Right ventricle myocardium superior (tissue), 1 donor: ENCODE data around the gene DDX6. TPM values are rescaled to one million over a fixed set of nuclear protein-coding genes. Genes with fewer than 3 reads are reported as not detected.
"Not testable (repeated sequence)": the region's sequence is repeated elsewhere in the genome, so short reads cannot be mapped to it uniquely, and the experiment has no call there.

Source experiments
- ATAC-seq: fragments of 200-7000 bp; cut with Tn5 transposase; one replicate; pipeline ENCODE4 v1.9.1; 2020; ENCODE audit warnings: mild to moderate bottlenecking; ENCODE audit not compliant: poor library complexity
- DNase-seq: peaks from one replicate; pipeline ENCODE4 v3.0.0-alpha.2; 2020
- intact Hi-C: fragments of 100-400 bp; cut with DNase I; formaldehyde crosslinking; loops from one replicate; pipeline ENCODE4 v1.11.2; 2022
- total RNA-seq: library from RNA; stranded (reverse); fragmentation: NEBNext Ultra II Directional; extraction: Animal tissue kit (Norgen Biotek cat#: 25700); gene quantifications from one replicate; pipeline ENCODE4 v1.2.1, GENCODE V29; 2021
- donor health status: DM: no; HTN: yes; CAD: no; lungs with severe emphysema.

DDX6 gene
- total RNA-seq, 1 donor from 2014 or later: 117 TPM

GRCh38 chr11:118799372-118799771 is 8.4 kb upstream of the DDX6 start:
- ATAC-seq (no peak), DNase-seq (no peak)
- intact Hi-C loops: no loop called here

GRCh38 chr11:118797510-118797909 is 6.5 kb upstream of the DDX6 start:
- DNase-seq (no peak), ATAC-seq (no peak)
- intact Hi-C loops: no loop called here

- intact Hi-C loops: no loop called here
- DNase-seq (peak; percentile 64), ATAC-seq (peak; percentile 58)
Measured at GRCh38 chr11:118792570-118793124, 1.7 kb upstream of the DDX6 start.

GRCh38 chr11:118791961-118792569 is 1.1 kb upstream of the DDX6 start:
- ATAC-seq (peak; percentile 4), DNase-seq (peak; percentile 54)
- intact Hi-C loops: no loop called here

GRCh38 chr11:118790357-118791110 is 430 bp downstream of the DDX6 start:
- DNase-seq (peak; percentile 69), ATAC-seq (peak; percentile 57)
- intact Hi-C loops: no loop called here

GRCh38 chr11:118789501-118790356 is 1.2 kb downstream of the DDX6 start:
- intact Hi-C loops: no loop called here
- ATAC-seq: no peak
- no peak for DNase-seq

- ATAC-seq (no peak), DNase-seq (no peak)
- intact Hi-C loops: no loop called here
Measured at GRCh38 chr11:118786657-118787056, 4.3 kb downstream of the DDX6 start.

- intact Hi-C loops: no loop called here
- ATAC-seq: no peak
Measured at GRCh38 chr11:118785362-118785761, 5.6 kb downstream of the DDX6 start.

GRCh38 chr11:118783724-118784495 is 7.1 kb downstream of the DDX6 start:
- intact Hi-C loops: no loop called here
- ATAC-seq (peak; percentile 69), DNase-seq (peak; percentile 70)

More at GRCh38 chr11:118785362-118785761, 5.6 kb downstream of the DDX6 start:
- no peak for DNase-seq

GRCh38 chr11:118783324-118783723 is 7.6 kb downstream of the DDX6 start:
- intact Hi-C loops, ATAC-seq, DNase-seq: not testable (repeated sequence)

- DNase-seq (no peak), ATAC-seq (no peak)
- intact Hi-C loops: no loop called here
Measured at GRCh38 chr11:118778898-118779297, 12.1 kb downstream of the DDX6 start.

- DNase-seq (no peak), ATAC-seq (no peak)
- intact Hi-C loops: no loop called here
Measured at GRCh38 chr11:118774032-118774431, 16.9 kb downstream of the DDX6 start.

- intact Hi-C loops: no loop called here
- DNase-seq (no peak), ATAC-seq (no peak)
Measured at GRCh38 chr11:118771547-118772288, 19.2 kb downstream of the DDX6 start.

GRCh38 chr11:118768690-118769089 is 22.3 kb downstream of the DDX6 start:
- no peak for ATAC-seq
- DNase-seq: no peak
- intact Hi-C loops: no loop called here

GRCh38 chr11:118766035-118766434 is 24.9 kb downstream of the DDX6 start:
- intact Hi-C loops: no loop called here
- ATAC-seq (no peak), DNase-seq (no peak)

- DNase-seq, intact Hi-C loops, ATAC-seq: not testable (repeated sequence)
Measured at GRCh38 chr11:118765095-118765691, 25.8 kb downstream of the DDX6 start.

GRCh38 chr11:118763041-118763440 is 27.9 kb downstream of the DDX6 start:
- intact Hi-C loops: no loop called here
- no peak for ATAC-seq
- no peak for DNase-seq
